GM12878 (cell line): Measurements from ENCODE around the gene ZNF18. TPM values are rescaled to one million over a fixed set of nuclear protein-coding genes. Genes with fewer than 3 reads are reported as not detected.

Experiments
- ATAC-seq: fragments of 200-7000 bp; cut with Tn5 transposase; 3 replicates; pipeline ENCODE4 v1.9.1; 2020; ENCODE audit warnings: mild to moderate bottlenecking, moderate library complexity
- BruUV-seq: library from RNA; stranded (reverse); fragments of 400-500 nt; replicated peaks from 2 replicates; lab custom pipeline; 2021; lab: Mats Ljungman, UMichigan
- CTCF ChIA-PET: fragments of 300-600 bp; sonication (Branson Sonifier 250); formaldehyde crosslinking; extraction: SDS; loops from one replicate; lab custom pipeline; 2021; ENCODE audit warnings: inconsistent platforms; lab: Yijun Ruan, JAX
- POLR2A ChIA-PET: fragments of 350-600 bp; formaldehyde crosslinking; extraction: SDS; loops from one replicate; lab custom pipeline; 2021; ENCODE audit warnings: inconsistent platforms; lab: Charles Lee
- RAD21 ChIA-PET: fragments of 300-600 bp; sonication (Branson Sonifier 250); formaldehyde crosslinking; loops from one replicate; lab custom pipeline; 2023; ENCODE audit warnings: antibody characterized with exemption; ENCODE audit not compliant: unreplicated experiment; lab: Charles Lee
- SMC1A ChIA-PET: fragments of 300-600 bp; sonication (Branson Sonifier 250); formaldehyde crosslinking; loops from one replicate; lab custom pipeline; 2023; ENCODE audit not compliant: unreplicated experiment, uncharacterized antibody; lab: Charles Lee
- DNase-seq: peaks from one replicate; pipeline ENCODE4 v3.0.0-alpha.2; 2011; ENCODE audit warnings: low read depth, low spot score
- FAIRE-seq: peaks from 3 replicates; lab custom pipeline; 2011; peaks lifted over from hg19 to GRCh38; lab: Jason Lieb, UNC
- H2AFZ ChIP-seq: 2 replicates; pipeline ENCODE4 v1.6.0; 2011; ENCODE audit warnings: low read depth, low read length, control low read depth; ENCODE audit not compliant: control insufficient read depth
- H3K27ac ChIP-seq: 2 replicates; pipeline ENCODE4 v1.5.1; 2011; ENCODE audit warnings: control low read depth; ENCODE audit not compliant: control insufficient read depth, insufficient read depth
- H3K27me3 ChIP-seq, 2 experiments: replicated peaks in 1 of 2; 2 replicates each; pipeline versions ENCODE4 v1.6.0 to v1.6.1; 2011; ENCODE audit warnings: low read length in 1 of 2; ENCODE audit not compliant: control insufficient read depth in 2 of 2, insufficient read depth in 2 of 2
- H3K36me3 ChIP-seq, 2 experiments: 2 replicates each; pipeline ENCODE4 v1.5.1; 2011; ENCODE audit warnings: low read length in 1 of 2; ENCODE audit not compliant: control insufficient read depth in 2 of 2, insufficient read depth in 2 of 2
- H3K4me1 ChIP-seq: 2 replicates; pipeline ENCODE4 v1.6.1; 2011; ENCODE audit warnings: mild to moderate bottlenecking, low read length, moderate library complexity, mixed read lengths; ENCODE audit not compliant: control insufficient read depth, insufficient read depth
- H3K4me2 ChIP-seq: 2 replicates; pipeline ENCODE4 v1.6.0; 2011; ENCODE audit warnings: control low read depth; ENCODE audit not compliant: control insufficient read depth, insufficient read depth
- H3K4me3 ChIP-seq: fragments of 200-600 bp; sonication (generic); 2 replicates; pipeline ENCODE4 v1.5.1; 2016
- H3K79me2 ChIP-seq: 2 replicates; pipeline ENCODE4 v1.6.0; 2011; ENCODE audit warnings: low read length; ENCODE audit not compliant: control insufficient read depth, insufficient read depth
- H3K9ac ChIP-seq: 2 replicates; pipeline ENCODE4 v1.8.0; 2011; ENCODE audit warnings: low read length, control low read depth, mixed read lengths; ENCODE audit not compliant: control insufficient read depth, insufficient read depth
- H3K9me3 ChIP-seq: replicated peaks from 3 replicates; pipeline ENCODE4 v1.5.1; 2011; ENCODE audit warnings: mild to moderate bottlenecking, low read length; ENCODE audit not compliant: control insufficient read depth, insufficient read depth
- H4K20me1 ChIP-seq: 2 replicates; pipeline ENCODE4 v1.6.0; 2011; ENCODE audit not compliant: control insufficient read depth, insufficient read depth
- KLF5 ChIP-seq: fragments of 450-650 bp; IDR thresholded peaks from 2 replicates; pipeline ENCODE4 v1.6.1; 2014; ENCODE audit warnings: mild to moderate bottlenecking; ENCODE audit not compliant: partially characterized antibody
- NBN ChIP-seq: fragments of 450-650 bp; IDR thresholded peaks from 2 replicates; pipeline ENCODE4 v1.6.1; 2016
- RUNX3 ChIP-seq: IDR thresholded peaks from 2 replicates; pipeline ENCODE4 v1.6.1; 2012; ENCODE audit warnings: low read length, inconsistent platforms
- YBX1 ChIP-seq: fragments of 450-650 bp; IDR thresholded peaks from 2 replicates; pipeline ENCODE4 v1.6.1; 2016; ENCODE audit warnings: antibody characterized with exemption
- WGBS: methylation state at CpG from one replicate; pipeline ENCODE4 v1.1.6; 2016; ENCODE audit warnings: low lambda C conversion rate; ENCODE audit not compliant: insufficient replicate concordance, insufficient coverage; ENCODE audit errors: missing lambda C conversion rate; 5-methylcytosine and 5-hydroxymethylcytosine counted together
- in situ Hi-C: fragments of 300-500 bp; cut with MboI; formaldehyde crosslinking; loops from 9 replicates; pipeline ENCODE4 v1.14.3; 2018; ENCODE audit warnings: mixed read lengths
- intact Hi-C: fragments of 100-400 bp; cut with micrococcal nuclease; formaldehyde crosslinking; loops from one replicate; pipeline ENCODE4 v1.14.2; 2022; ENCODE audit not compliant: unreplicated experiment
- polyA plus RNA-seq, 11 experiments: library from polyadenylated mRNA; depleted of rRNA in 4 of 11; unstranded in 6 of 11; stranded (reverse) in 5 of 11; fragments of >200 nt; fragmentation: Nextera tagmentation in 4 of 11; fragmentation: Illumina TruSeq in 1 of 11; extraction: Ambion mirVana in 4 of 11; extraction: Trizol in 1 of 11; gene quantifications; 1 replicate in 1 of 11; 2 replicates in 10 of 11; pipeline versions ENCODE4 v1.2.1 to v1.2.3, GENCODE V29; 2011 to 2016; ENCODE audit warnings: inconsistent platforms in 2 of 11, missing spikeins in 2 of 11, low read depth in 1 of 11
- total RNA-seq, 4 experiments: library from RNA; depleted of rRNA in 3 of 4; stranded (reverse); fragments of >200 nt in 3 of 4; fragmentation: Illumina TruSeq in 1 of 4; extraction: Trizol in 1 of 4; gene quantifications; 2 replicates each; pipeline versions ENCODE4 v1.2.1 to v1.2.3, GENCODE V29; 2013 to 2021
- TF ChIP-seq, protein P1 (sequence below): IDR thresholded peaks from 2 replicates; pipeline ENCODE4 v1.6.1; 2012; ENCODE audit warnings: low read depth, low read length, improper control_type of control experiment
- TF ChIP-seq, protein P2 (sequence below): fragments of 450-650 bp; formaldehyde crosslinking; IDR thresholded peaks from 2 replicates; pipeline ENCODE4 v1.5.0; 2022; ENCODE audit warnings: mild to moderate bottlenecking, missing genetic modification characterization
- TF ChIP-seq, protein P3 (sequence below): fragments of 450-650 bp; formaldehyde crosslinking; IDR thresholded peaks from 2 replicates; pipeline ENCODE4 v1.4.0; 2020; ENCODE audit warnings: mild to moderate bottlenecking, moderate library complexity
- TF ChIP-seq, protein P4 (sequence below): fragments of 450-650 bp; IDR thresholded peaks from 2 replicates; pipeline ENCODE4 v1.6.1; 2017; ENCODE audit warnings: borderline replicate concordance
- TF ChIP-seq, protein P5 (sequence below): fragments of 450-650 bp; IDR thresholded peaks from 2 replicates; pipeline ENCODE4 v1.6.1; 2017; ENCODE audit warnings: antibody characterized with exemption, mild to moderate bottlenecking, moderate library complexity

ZNF18 gene
- total and polyA plus RNA-seq, 10 of the 15 experiments (the other 5 are each of a cell fraction or from before 2014, with no cell fraction given) = 4.6 to 10.2 (median 9.1) TPM

DNA sequence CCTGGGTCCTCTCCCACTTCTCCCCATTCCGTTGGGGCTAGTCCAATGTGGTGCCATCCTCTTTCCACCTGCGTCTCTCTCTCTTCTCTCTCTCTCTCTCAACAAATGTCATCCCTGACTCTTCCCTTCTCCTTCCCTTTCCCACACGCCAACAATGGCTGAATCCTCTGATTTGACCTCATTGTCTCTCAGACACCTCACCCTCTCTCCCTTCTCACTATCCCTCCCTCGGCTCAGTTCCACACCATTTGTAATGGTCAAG is 628 bp upstream of the ZNF18 start:
- ChIA-PET POLR2A (interaction anchor here (1.0 to 3.6 kb wide), 6 partner anchors 9 to 55 kb away, joined by 3 to 46 read pairs (median 7); partner anchors contain the start of gene MAP2K4), RAD21 (interaction anchor here (0.8 to 1.8 kb wide), 8 partner anchors 10 to 1020 kb away, joined by 3 to 20 read pairs (median 4); partner anchors contain the start of genes ELAC2 and MAP2K4), SMC1A (interaction anchor here (1.0 to 2.8 kb wide), 4 partner anchors 10 to 101 kb away, joined by 3 to 11 read pairs (median 8); no protein-coding TSS in a partner anchor), CTCF (interaction anchor here (1.0 to 1.3 kb wide), 3 partner anchors 9 to 1033 kb away, joined by 3 read pairs; partner anchors contain the start of gene MAP2K4)
- Histone ChIP-seq H3K79me2 (no peaks in the 10 kb centered on the region), H2AFZ (peak overlapping the region; percentile 71), H3K4me1 (peaks cover 3% of the 10 kb centered on the region; the same call in 1 of the 2 replicates), H4K20me1 (no peaks in the 10 kb centered on the region), H3K36me3 (no peaks in the 10 kb centered on the region), H3K27ac (peak overlapping the region; percentile 1), H3K4me3 (peak overlapping the region; percentile 77), H3K27me3 (no peaks in the 10 kb centered on the region), H3K9me3 (no peaks in the 10 kb centered on the region), H3K4me2 (peak overlapping the region; percentile 84), H3K9ac (no peak overlapping the region; the same call in 1 of the 2 replicates)
- WGBS = 66% methylated on average over 4 of the region's 4 CpGs
- FAIRE-seq (peak; percentile 44), DNase-seq (no peak), ATAC-seq (no peak)
- in situ Hi-C loops (loop anchor here (10.0 kb wide), 1 partner anchor 1017 kb away; the partner anchor contains the start of gene ELAC2), intact Hi-C loops (loop anchor here (1.0 kb wide), 1 partner anchor 22 kb away; the partner anchor contains the start of gene MAP2K4)
- no TSS peak for BruUV-seq
- 0 out of 2 replicates have a peak, but pooled peaks have one; percentile 31 for TF ChIP-seq NBN
- TF ChIP-seq, protein P1, sequence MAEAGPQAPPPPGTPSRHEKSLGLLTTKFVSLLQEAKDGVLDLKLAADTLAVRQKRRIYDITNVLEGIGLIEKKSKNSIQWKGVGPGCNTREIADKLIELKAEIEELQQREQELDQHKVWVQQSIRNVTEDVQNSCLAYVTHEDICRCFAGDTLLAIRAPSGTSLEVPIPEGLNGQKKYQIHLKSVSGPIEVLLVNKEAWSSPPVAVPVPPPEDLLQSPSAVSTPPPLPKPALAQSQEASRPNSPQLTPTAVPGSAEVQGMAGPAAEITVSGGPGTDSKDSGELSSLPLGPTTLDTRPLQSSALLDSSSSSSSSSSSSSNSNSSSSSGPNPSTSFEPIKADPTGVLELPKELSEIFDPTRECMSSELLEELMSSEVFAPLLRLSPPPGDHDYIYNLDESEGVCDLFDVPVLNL = no peak
- TF ChIP-seq, protein P2, sequence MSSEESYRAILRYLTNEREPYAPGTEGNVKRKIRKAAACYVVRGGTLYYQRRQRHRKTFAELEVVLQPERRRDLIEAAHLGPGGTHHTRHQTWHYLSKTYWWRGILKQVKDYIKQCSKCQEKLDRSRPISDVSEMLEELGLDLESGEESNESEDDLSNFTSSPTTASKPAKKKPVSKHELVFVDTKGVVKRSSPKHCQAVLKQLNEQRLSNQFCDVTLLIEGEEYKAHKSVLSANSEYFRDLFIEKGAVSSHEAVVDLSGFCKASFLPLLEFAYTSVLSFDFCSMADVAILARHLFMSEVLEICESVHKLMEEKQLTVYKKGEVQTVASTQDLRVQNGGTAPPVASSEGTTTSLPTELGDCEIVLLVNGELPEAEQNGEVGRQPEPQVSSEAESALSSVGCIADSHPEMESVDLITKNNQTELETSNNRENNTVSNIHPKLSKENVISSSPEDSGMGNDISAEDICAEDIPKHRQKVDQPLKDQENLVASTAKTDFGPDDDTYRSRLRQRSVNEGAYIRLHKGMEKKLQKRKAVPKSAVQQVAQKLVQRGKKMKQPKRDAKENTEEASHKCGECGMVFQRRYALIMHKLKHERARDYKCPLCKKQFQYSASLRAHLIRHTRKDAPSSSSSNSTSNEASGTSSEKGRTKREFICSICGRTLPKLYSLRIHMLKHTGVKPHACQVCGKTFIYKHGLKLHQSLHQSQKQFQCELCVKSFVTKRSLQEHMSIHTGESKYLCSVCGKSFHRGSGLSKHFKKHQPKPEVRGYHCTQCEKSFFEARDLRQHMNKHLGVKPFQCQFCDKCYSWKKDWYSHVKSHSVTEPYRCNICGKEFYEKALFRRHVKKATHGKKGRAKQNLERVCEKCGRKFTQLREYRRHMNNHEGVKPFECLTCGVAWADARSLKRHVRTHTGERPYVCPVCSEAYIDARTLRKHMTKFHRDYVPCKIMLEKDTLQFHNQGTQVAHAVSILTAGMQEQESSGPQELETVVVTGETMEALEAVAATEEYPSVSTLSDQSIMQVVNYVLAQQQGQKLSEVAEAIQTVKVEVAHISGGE (CRISPR knock-in tag) = no peak
- no peak for TF ChIP-seq KLF5
- TF ChIP-seq, protein P3, sequence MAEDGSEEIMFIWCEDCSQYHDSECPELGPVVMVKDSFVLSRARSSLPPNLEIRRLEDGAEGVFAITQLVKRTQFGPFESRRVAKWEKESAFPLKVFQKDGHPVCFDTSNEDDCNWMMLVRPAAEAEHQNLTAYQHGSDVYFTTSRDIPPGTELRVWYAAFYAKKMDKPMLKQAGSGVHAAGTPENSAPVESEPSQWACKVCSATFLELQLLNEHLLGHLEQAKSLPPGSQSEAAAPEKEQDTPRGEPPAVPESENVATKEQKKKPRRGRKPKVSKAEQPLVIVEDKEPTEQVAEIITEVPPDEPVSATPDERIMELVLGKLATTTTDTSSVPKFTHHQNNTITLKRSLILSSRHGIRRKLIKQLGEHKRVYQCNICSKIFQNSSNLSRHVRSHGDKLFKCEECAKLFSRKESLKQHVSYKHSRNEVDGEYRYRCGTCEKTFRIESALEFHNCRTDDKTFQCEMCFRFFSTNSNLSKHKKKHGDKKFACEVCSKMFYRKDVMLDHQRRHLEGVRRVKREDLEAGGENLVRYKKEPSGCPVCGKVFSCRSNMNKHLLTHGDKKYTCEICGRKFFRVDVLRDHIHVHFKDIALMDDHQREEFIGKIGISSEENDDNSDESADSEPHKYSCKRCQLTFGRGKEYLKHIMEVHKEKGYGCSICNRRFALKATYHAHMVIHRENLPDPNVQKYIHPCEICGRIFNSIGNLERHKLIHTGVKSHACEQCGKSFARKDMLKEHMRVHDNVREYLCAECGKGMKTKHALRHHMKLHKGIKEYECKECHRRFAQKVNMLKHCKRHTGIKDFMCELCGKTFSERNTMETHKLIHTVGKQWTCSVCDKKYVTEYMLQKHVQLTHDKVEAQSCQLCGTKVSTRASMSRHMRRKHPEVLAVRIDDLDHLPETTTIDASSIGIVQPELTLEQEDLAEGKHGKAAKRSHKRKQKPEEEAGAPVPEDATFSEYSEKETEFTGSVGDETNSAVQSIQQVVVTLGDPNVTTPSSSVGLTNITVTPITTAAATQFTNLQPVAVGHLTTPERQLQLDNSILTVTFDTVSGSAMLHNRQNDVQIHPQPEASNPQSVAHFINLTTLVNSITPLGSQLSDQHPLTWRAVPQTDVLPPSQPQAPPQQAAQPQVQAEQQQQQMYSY (CRISPR knock-in tag) = no peak
- peak; percentile 64; the same call in 1 of the 2 replicates for TF ChIP-seq YBX1
- TF ChIP-seq, protein P4, sequence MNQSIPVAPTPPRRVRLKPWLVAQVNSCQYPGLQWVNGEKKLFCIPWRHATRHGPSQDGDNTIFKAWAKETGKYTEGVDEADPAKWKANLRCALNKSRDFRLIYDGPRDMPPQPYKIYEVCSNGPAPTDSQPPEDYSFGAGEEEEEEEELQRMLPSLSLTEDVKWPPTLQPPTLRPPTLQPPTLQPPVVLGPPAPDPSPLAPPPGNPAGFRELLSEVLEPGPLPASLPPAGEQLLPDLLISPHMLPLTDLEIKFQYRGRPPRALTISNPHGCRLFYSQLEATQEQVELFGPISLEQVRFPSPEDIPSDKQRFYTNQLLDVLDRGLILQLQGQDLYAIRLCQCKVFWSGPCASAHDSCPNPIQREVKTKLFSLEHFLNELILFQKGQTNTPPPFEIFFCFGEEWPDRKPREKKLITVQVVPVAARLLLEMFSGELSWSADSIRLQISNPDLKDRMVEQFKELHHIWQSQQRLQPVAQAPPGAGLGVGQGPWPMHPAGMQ = no peak
- no peak for TF ChIP-seq RUNX3
- TF ChIP-seq, protein P5, sequence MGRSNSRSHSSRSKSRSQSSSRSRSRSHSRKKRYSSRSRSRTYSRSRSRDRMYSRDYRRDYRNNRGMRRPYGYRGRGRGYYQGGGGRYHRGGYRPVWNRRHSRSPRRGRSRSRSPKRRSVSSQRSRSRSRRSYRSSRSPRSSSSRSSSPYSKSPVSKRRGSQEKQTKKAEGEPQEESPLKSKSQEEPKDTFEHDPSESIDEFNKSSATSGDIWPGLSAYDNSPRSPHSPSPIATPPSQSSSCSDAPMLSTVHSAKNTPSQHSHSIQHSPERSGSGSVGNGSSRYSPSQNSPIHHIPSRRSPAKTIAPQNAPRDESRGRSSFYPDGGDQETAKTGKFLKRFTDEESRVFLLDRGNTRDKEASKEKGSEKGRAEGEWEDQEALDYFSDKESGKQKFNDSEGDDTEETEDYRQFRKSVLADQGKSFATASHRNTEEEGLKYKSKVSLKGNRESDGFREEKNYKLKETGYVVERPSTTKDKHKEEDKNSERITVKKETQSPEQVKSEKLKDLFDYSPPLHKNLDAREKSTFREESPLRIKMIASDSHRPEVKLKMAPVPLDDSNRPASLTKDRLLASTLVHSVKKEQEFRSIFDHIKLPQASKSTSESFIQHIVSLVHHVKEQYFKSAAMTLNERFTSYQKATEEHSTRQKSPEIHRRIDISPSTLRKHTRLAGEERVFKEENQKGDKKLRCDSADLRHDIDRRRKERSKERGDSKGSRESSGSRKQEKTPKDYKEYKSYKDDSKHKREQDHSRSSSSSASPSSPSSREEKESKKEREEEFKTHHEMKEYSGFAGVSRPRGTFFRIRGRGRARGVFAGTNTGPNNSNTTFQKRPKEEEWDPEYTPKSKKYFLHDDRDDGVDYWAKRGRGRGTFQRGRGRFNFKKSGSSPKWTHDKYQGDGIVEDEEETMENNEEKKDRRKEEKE = no peak
